NCI-H748 (cell line): Measurements from ENCODE around the gene RAB11FIP3.

ENCODE experiments used
- DNase-seq: peaks from one replicate; lab custom pipeline; 2025; ENCODE audit not compliant: unreplicated experiment; lab: John Stamatoyannopoulos, UW

Gene RAB11FIP3

DNA sequence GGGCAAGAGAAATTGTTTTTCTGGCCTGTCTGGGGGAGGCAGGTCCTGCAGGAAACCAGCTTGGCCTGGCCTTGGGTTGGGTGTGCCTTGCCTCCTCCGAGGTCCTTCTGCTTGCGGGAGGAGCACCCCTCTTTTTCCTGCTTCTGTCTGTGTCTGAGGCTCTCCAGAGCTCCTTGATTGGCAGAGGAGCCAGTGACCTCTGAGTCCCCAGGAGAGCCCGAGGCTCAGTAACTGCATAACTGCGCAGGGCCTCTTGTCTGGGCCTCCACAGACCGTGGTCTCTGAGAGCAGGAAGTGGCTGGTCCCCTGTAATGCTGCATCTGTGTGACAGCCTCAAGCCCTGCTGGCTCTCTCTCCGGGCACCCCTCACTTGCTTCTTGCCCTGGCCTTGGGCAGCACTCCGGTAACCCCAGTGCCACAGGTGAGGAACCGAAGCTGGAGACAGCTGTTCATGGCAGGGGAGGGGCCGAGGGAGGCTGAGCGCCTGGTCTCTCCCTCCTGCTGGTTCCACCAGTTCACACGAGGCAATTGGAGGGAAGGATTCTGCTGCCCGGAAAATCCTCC, 103.6 kb downstream of the RAB11FIP3 start:
- no peak for DNase-seq

DNA sequence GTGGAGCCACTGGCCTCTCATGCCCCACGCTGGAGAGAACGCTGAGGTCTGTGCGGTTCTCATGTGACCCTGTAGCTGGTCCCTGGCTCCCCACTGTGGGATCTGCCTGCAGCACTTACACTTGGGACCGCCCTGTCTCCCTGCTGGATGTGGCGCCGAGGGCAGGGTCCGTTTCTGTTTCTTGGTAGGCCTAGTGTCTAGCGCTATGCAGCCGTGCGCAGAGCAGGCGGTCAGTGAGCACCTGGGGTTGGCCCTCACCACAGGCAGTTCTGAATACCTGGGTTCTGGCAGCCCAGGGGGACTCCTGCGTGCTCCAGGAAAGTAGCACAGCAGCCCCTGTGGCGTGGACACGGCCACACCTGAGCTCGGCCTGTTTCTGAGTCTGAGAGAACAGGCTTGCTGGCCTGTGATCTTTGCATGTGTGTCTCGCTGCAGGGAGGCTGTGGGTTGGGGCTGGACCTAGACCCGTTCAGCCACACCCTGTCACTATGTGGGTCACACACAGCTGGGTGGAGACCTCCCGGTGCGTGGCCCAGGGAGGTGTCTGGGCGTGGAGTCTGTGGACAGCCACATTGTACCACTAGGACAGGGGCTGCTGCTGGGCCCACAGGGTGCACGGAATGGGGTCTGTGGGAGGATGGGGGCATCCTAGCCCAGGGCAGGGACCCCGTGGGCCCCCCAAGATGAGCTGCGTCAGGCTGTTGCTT, 104.8 kb downstream of the RAB11FIP3 start:
- no peak for DNase-seq

DNA sequence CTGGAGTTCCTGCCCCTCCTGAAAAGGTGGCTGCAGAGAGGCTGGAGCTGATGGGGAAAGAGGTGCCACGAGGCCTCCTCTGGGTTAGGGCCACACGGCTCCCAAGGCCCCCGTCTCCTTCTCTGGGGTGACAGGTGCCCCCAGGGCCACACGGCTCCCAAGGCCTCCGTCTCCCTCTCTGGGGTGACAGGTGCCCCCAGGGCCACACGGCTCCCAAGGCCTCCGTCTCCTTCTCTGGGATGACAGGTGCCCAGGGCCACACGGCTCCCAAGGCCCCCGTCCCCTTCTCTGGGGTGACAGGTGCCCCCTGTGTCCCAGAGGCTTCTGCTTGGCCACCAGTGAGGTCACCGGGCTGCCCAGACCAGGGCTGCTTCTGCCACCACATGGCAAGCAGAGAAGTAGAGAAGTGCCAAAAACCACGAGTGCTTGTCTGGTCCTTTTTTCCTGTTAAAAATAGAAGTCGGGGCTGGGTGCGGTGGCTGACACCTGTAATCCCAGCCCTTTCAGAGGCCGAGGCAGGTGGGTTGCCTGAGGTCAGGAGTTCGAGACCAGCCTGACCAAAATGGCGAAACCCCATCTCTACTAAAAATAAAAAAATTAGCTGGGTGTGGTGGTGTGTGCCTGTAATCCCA, 106.2 kb downstream of the RAB11FIP3 start:
- no peak for DNase-seq

DNA sequence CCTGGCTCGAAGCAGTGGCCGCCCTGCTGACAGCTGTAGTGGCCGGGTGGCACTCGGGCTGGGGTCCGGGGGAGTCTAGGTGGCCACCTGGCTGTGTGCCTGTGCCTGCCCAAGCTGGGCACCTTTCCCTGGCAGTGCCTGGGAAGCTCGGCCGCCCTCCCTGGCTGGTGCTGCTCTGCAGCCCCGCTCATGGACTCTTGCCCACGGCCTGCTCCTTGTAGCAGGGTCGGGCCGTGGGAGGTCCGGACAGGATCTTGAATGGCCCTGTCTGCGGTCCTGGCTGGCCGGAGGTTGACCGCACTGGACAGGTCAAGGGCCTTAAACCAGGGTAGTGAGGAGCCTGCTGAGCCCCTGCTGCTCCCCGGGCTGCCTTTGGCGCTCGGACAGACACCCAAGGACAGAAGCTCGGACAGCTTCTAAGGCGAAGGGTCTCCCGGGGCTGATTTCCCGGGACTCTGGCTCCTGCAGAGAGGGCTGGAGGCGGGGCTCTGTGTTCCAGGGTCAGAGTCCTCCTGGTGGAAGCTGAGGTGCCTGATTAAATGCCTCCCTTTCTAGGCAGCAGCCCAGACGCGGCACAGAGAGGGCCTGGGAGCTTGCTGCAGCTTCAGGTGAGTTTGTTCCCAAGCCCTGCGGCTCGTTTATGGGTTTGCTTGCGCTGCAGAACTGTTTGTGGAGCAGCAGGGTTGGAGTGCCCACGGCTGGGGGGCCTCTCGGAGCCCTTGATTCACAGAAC, 108.1 kb downstream of the RAB11FIP3 start:
- no peak for DNase-seq

DNA sequence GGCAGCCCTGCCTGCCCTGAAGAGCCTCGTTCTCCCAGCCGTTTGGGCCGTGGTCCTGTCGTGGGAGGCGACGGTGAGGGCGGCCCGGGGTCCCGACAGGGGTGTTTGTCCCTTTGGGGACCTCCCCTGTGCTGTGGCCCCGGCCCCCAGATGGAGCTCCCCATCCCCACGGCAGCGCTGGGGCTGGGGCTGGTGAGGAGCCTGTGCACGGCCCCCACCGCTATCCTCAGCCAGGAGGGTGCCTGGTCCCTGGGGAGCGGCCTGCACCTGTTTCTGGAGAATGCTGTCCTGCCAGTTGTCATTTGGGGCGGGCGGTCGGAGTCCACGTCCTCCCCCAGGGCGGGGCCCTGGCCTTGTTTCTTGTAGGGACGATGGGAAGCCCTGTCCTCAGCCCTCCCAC, 108.7 kb downstream of the RAB11FIP3 start:
- DNase-seq = no peak

DNA sequence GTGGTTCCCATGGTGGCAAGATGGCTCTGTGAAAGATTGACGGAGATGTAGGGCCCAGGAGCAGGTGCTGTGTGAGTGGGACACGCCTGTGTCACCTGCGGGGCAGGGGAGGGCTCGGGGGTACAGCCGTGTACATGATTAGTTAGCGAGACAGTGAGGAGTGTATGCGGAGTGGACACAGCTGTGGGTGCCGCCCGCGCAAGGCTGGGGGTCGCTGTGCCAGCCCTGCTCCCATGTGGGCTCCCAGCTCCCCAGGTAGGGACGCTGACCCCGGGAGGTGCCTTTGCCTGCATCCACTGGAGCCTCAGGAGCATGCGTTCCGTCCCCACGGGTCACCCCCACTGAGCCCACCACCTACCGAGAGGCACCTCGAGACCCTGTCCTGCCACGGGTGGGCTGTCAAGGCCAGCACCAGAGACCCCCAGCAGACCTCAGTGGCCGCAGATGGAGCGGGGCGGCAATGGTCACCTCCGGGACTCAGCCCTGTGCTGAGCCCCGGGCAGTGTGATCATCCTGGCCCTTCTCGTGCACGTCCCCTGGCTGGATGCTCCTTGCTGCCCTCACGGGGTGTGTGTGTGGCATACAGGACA, 109.5 kb downstream of the RAB11FIP3 start:
- DNase-seq = no peak

DNA sequence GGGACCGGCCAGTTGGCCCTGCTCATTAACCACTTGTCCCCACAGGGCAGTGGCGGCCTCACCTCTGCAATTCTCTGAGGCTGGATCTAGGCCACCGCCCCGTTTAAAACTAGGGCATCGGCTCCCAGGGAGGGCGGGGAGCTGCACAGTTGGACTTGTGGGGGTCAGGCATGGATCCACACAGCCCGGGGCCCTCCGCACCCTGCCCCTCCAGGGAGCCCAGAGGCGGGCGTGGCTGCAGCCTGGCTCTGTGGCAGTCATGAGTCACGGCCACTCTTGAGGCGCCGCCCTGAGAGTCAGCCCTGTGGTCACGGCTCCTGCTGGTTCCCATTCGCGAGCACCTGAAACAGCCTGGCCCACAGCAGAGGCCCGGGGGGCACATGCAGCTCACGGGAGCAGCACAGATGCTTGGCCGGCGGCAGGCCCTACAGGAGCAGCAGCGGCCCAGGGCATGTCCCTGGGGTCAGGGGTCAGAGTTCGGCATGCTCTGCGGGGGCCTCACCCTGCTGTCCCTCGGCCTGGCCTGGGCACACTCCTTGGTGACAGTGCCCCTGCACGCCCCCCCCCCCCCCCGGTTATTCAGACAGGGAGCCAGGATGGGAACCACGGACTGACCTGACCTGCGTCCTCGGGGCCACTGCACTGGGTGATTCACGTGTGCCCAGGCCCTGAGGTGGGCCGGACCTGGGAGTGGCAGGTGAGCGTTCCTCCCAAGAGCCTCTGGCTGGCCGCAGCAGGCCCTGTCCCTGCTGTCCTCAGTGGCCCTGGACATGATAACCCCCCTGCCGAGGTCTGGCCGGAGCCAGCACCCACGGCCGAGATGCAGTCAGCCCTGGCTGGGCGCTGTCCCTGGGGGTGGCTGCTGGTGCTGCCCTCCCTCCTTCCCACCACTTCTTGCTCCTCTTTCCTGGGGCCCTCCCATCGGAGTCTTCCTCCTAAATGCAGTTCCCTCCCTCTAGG, 110.3 kb downstream of the RAB11FIP3 start:
- no peak for DNase-seq

DNA sequence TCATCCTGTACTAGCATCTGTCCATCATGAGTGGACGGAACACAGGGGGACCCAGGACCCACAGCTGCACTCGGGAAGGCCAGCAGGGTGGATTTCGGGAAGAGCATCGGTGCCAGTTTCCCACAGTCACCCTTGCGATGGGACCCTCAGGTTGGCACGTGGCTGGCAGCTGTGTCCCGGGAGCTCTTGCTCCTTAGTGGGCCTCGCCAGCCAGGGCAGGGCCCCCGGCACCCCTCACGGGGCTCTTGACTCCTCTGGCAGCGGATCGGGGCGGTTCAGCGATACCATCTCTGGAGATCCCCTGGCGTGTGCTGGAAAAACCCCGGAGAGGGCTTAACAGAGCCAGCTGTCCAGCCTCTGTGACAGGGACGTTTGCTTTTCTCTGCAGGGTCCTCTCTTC, 111.3 kb downstream of the RAB11FIP3 start:
- DNase-seq = no peak

DNA sequence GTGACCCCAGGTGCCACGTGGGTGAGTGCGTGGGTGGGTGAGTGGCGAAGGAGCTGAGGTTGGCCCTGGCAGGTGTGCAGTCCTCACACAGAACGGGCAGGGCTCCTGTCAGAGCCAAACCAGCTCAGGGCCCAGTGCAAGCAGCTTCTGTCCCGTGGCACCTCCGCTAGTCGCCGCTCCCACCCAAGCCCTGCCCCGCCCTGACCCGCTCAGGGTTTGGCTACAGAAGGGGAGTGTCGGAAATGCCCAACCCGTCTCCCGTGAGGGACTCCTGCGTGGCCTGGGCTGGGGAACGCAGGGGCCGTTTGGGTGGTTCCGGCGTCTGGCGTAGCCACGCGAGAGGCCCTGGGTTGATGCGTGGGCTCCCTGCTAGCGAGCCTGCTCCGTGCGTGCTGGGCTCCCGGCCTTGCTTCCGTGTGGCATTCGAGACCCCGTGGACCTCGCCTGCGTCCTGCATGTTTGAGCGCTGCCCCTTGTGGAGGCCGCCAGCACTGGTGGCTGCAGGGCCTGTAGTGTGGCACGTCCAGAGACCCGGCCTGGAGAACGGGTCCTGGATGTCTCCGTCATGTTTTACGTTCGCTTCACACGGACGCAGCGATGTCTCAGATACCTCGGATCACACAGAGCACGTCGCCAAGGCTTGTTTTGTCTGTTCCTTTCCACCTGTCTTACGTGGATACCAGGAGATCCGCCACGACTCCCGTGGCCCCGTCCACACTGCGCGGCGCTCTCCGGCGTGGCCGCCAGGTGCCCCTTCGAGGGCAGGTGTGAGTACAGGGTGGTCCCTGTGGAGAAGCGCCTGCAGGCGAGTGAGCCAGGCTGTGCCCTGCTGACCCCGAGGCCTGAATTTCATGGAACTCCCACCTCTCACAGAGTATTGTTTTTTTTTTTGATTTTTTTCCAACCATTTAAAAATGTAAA, 112.2 kb downstream of the RAB11FIP3 start:
- no peak for DNase-seq

DNA sequence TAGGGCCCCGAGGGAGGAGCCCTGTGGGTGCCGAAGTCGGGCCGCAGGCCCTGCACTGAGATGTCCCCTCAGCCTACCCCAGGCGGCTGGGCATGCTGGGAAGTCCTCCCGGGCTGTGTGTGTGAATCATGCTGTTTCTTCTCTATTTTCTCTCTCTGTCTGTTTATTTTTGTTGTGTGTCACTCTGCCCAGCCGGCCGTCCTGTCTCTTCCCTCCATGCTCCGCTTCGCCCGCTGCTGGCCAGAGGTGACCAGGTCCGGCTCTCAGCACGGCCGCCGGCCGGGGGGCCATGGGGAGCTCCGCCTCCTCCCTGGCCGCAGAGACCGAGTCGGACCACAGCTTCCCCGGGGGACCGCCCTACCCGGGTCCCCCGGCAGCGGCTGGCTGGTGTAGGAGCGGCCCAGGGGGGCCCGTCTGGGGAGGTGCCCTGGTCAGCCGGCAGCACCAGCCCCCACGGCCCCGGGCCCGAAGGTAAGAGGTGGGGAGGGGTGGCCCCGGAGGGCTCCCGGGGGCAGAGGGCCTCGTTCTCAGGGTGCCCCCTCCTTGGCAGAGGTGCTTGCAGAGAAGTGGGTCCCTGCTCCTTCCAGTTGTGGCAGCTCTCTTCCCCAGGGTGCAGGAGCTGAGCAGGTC, 114.6 kb downstream of the RAB11FIP3 start:
- DNase-seq = no peak

DNA sequence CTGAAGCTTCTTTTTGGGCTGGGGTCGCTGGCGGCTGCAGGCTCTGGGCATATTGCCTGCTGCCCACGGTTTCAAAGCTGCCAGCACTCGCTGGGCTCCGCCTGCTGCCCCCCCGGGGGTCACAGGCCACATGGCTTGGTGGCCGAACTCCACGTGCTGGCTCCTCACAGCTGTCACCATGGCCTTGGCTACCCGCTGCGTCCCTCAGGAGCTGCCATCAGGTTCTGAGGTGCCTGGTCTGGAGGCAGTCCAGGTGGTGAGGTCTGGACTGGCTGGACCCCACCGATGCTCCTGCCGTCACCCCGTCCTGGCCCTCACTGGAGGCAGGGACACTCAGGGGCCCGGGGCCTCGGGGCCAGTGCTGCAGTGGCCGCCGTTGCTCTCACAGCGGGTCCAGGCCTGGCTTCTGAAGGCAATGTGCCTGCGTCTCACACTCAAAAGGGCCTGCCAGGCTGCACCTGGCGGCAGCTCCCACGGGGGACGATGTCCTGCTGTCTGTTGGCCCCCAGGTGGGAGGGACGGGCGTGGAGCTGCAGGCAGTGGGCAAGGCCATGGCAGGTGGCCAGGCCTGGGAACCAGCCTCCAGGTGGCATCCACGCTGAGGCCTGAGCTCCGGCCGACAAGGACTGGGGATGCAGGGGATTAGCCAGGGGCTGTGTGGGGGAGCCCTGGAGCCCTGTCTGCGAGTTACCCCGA, 115.3 kb downstream of the RAB11FIP3 start:
- no peak for DNase-seq

DNA sequence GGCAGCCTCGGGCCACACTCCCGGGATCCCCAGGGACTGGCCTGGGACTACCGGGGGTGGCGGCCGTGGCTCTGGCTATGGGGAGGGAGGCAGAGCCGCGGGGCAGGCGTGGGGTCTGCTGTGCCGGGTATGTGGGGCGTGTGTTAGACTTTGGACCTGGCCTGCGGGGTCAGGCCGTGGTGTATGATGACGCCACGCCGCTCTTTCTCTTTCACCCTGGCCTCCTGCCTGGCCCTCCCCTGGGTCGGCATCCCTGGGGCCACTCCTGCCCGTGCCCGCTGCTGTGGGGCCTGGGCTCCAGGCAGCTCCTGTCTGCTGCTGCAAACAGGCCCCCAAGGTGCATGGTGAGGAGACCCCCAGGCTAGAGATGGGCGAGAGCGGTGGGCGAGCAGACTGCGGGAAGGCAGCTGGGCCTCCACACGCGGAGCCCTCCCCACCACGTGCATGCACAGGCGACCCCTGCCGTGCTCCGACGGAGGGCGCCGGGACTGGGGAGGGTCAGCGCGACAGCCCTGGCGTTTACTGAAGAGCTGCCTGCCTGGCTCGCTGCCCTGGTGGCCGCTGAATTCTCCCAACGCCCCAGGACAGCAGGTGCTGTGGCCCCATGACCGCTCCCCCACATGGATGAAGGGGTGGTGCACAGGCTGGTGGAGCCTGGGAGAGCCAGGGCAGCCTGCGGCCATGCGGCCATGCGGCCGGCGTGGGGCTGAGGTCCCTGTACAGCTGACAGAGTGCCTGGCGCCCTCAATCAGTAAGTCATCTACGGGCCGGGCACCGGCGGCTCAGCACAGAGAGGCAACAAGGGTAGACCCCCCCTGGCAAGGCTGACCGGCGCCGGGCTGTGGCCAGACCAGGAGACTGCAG, 118.1 kb downstream of the RAB11FIP3 start:
- no peak for DNase-seq

DNA sequence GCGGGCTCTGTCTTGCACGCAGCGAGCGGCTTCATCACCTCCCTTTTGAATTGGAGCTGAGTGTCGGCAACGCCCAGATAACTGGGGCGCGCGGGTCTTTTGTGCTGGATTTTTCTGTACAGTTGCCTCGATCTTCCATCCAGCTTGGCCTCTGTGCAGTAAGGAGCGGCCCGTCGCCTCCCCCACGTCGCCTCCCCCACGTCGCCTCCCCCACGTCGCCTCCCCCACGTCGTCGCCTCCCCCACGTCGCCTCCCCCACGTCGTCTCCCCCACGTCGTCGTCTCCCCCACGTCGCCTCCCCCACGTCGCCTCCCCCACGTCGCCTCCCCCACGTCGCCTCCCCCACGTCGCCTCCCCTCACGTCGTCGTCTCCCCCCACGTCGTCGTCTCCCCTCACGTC, 119.1 kb downstream of the RAB11FIP3 start:
- no peak for DNase-seq

DNA sequence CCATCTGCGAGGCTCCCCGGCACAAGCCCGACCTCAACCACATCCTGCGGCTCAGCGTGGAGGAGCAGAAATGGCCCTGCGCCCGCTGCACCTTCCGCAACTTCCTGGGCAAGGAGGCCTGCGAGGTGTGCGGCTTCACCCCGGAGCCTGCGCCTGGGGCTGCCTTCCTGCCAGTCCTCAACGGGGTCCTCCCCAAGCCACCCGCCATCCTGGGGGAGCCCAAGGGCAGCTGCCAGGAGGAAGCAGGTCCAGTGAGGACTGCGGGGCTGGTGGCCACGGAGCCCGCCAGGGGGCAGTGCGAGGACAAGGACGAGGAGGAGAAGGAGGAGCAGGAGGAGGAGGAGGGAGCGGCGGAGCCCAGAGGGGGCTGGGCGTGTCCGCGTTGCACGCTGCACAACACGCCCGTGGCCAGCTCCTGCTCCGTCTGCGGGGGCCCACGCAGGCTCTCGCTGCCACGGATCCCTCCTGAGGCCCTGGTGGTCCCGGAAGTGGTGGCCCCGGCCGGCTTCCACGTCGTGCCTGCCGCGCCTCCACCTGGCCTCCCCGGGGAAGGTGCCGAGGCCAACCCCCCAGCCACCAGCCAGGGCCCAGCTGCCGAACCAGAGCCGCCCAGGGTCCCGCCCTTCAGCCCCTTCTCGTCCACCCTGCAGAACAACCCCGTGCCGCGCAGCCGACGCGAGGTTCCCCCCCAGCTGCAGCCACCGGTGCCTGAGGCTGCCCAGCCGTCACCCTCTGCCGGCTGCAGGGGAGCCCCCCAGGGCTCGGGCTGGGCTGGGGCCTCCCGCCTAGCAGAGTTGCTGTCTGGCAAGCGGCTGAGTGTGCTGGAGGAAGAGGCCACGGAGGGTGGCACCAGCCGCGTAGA, 121.7 kb downstream of the RAB11FIP3 start:
- DNase-seq = peak; percentile 55

DNA sequence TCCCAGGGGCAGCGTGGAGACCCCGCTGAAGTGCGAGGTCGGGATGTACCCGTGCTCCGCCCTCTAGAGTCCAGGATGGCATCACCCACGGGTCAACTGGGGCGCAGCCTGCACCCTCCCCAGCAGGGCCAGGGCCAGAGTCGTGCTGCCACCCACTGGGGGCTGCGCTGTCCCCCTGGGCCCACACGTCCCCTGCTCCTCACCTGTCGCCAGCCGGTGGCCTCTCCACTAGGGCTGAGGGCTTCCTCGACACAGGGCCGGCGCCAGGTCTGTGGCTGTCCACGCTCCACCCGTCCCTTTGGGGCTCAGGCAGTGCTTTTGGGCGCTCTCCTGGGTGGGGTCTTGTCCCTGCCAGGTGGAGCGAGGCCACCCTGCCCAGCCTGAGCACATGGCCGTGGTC, 123.1 kb downstream of the RAB11FIP3 start:
- DNase-seq = no peak

DNA sequence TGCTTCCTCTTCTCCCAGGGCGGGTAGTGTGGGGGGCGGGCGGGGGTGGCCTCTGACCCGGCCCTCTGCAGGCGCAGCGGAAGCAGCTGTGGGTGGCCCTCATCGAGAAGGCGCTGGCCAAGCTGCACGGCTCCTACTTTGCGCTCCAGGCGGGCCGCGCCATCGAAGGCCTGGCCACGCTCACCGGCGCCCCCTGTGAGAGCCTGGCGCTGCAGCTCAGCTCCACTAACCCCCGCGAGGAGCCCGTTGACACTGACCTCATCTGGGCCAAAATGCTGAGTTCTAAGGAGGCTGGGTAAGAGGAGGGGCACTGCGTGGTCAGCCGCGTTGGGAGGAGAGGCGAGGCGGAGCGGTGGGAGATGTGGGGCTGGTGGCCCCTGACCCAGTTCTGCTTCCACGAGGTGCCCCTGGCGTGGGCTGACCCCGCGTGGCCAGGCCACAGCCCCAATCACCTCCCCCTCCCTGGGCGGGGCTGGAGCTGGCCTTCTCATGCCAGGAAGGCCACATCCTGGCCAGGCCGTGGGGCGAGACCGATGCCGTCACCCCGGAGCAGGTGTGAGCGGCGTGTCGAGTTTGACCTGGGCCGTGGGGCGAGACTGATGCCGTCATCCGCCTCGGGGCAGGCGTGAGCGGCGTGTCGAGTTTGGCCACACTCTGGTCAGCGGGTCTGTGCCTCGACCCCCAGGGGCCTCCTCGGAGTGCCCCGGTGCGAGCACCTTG, 124.3 kb downstream of the RAB11FIP3 start:
- no peak for DNase-seq
